DMS79 treated with DMSO at 0.1 percent for 48 hours (cell line): ENCODE data around the gene TRPM3.

Experiments
- DNase-seq: peaks from one replicate; lab custom pipeline; 2025; lab: John Stamatoyannopoulos, UW

Gene TRPM3

GRCh38 chr9:70817311-70817710, 304.1 kb downstream of the TRPM3 start:
- no peak for DNase-seq

- no peak for DNase-seq
Measured at GRCh38 chr9:70816891-70817290, 304.5 kb downstream of the TRPM3 start.

- no peak for DNase-seq
Measured at GRCh38 chr9:70816316-70816715, 305.1 kb downstream of the TRPM3 start.

- DNase-seq, result no peak
Measured at GRCh38 chr9:70814597-70814996, 306.8 kb downstream of the TRPM3 start.

GRCh38 chr9:70813141-70813540, 308.3 kb downstream of the TRPM3 start:
- no peak for DNase-seq

GRCh38 chr9:70811638-70812037, 309.8 kb downstream of the TRPM3 start:
- no peak for DNase-seq

- no peak for DNase-seq
Measured at GRCh38 chr9:70806875-70807274, 314.5 kb downstream of the TRPM3 start.

- DNase-seq, result no peak
Measured at GRCh38 chr9:70805949-70806348, 315.5 kb downstream of the TRPM3 start.

GRCh38 chr9:70802758-70803436, 318.5 kb downstream of the TRPM3 start:
- DNase-seq, result no peak

- no peak for DNase-seq
Measured at GRCh38 chr9:70802206-70802605, 319.2 kb downstream of the TRPM3 start.

- DNase-seq, result no peak
Measured at GRCh38 chr9:70801181-70801829, 320.1 kb downstream of the TRPM3 start.

- DNase-seq, result no peak
Measured at GRCh38 chr9:70798018-70798417, 323.4 kb downstream of the TRPM3 start.

- DNase-seq, result no peak
Measured at GRCh38 chr9:70795841-70796240, 325.6 kb downstream of the TRPM3 start.

GRCh38 chr9:70792796-70793195, 328.6 kb downstream of the TRPM3 start:
- DNase-seq, result no peak

GRCh38 chr9:70791936-70792335, 329.5 kb downstream of the TRPM3 start:
- no peak for DNase-seq

GRCh38 chr9:70789086-70789485, 332.3 kb downstream of the TRPM3 start:
- no peak for DNase-seq

GRCh38 chr9:70784456-70784855, 337.0 kb downstream of the TRPM3 start:
- DNase-seq, result no peak

- DNase-seq, result no peak
Measured at GRCh38 chr9:70778568-70778967, 342.9 kb downstream of the TRPM3 start.

- no peak for DNase-seq
Measured at GRCh38 chr9:70773579-70773978, 347.8 kb downstream of the TRPM3 start.

- no peak for DNase-seq
Measured at GRCh38 chr9:70772601-70773000, 348.8 kb downstream of the TRPM3 start.

GRCh38 chr9:70765946-70766345, 355.5 kb downstream of the TRPM3 start:
- DNase-seq, result no peak

- DNase-seq, result peak; percentile 0
Measured at GRCh38 chr9:70761139-70761670, 360.2 kb downstream of the TRPM3 start.

GRCh38 chr9:70760228-70760627, 361.2 kb downstream of the TRPM3 start:
- no peak for DNase-seq

GRCh38 chr9:70753311-70753710, 368.1 kb downstream of the TRPM3 start:
- no peak for DNase-seq
